GM12878 (cell line): ENCODE data around the gene NDRG4. TPM values are rescaled to one million over a fixed set of nuclear protein-coding genes. Genes with fewer than 3 reads are reported as not detected.

Source experiments
- ATAC-seq: fragments of 200-7000 bp; cut with Tn5 transposase; 3 replicates; pipeline ENCODE4 v1.9.1; 2020; ENCODE audit warnings: mild to moderate bottlenecking, moderate library complexity
- BruUV-seq: library from RNA; stranded (reverse); fragments of 400-500 nt; replicated peaks from 2 replicates; lab custom pipeline; 2021; lab: Mats Ljungman, UMichigan
- CTCF ChIA-PET: fragments of 300-600 bp; sonication (Branson Sonifier 250); formaldehyde crosslinking; extraction: SDS; loops from one replicate; lab custom pipeline; 2021; ENCODE audit warnings: inconsistent platforms; lab: Yijun Ruan, JAX
- POLR2A ChIA-PET: fragments of 350-600 bp; formaldehyde crosslinking; extraction: SDS; loops from one replicate; lab custom pipeline; 2021; ENCODE audit warnings: inconsistent platforms; lab: Charles Lee
- RAD21 ChIA-PET: fragments of 300-600 bp; sonication (Branson Sonifier 250); formaldehyde crosslinking; loops from one replicate; lab custom pipeline; 2023; ENCODE audit warnings: antibody characterized with exemption; ENCODE audit not compliant: unreplicated experiment; lab: Charles Lee
- SMC1A ChIA-PET: fragments of 300-600 bp; sonication (Branson Sonifier 250); formaldehyde crosslinking; loops from one replicate; lab custom pipeline; 2023; ENCODE audit not compliant: unreplicated experiment, uncharacterized antibody; lab: Charles Lee
- DNase-seq: peaks from one replicate; pipeline ENCODE4 v3.0.0-alpha.2; 2011; ENCODE audit warnings: low read depth, low spot score
- FAIRE-seq: peaks from 3 replicates; lab custom pipeline; 2011; peaks lifted over from hg19 to GRCh38; lab: Jason Lieb, UNC
- H2AFZ ChIP-seq: 2 replicates; pipeline ENCODE4 v1.6.0; 2011; ENCODE audit warnings: low read depth, low read length, control low read depth; ENCODE audit not compliant: control insufficient read depth
- H3K27ac ChIP-seq: 2 replicates; pipeline ENCODE4 v1.5.1; 2011; ENCODE audit warnings: control low read depth; ENCODE audit not compliant: control insufficient read depth, insufficient read depth
- H3K27me3 ChIP-seq, 2 experiments: replicated peaks in 1 of 2; 2 replicates each; pipeline versions ENCODE4 v1.6.0 to v1.6.1; 2011; ENCODE audit warnings: low read length in 1 of 2; ENCODE audit not compliant: control insufficient read depth in 2 of 2, insufficient read depth in 2 of 2
- H3K36me3 ChIP-seq, 2 experiments: 2 replicates each; pipeline ENCODE4 v1.5.1; 2011; ENCODE audit warnings: low read length in 1 of 2; ENCODE audit not compliant: control insufficient read depth in 2 of 2, insufficient read depth in 2 of 2
- H3K4me1 ChIP-seq: 2 replicates; pipeline ENCODE4 v1.6.1; 2011; ENCODE audit warnings: mild to moderate bottlenecking, low read length, moderate library complexity, mixed read lengths; ENCODE audit not compliant: control insufficient read depth, insufficient read depth
- H3K4me2 ChIP-seq: 2 replicates; pipeline ENCODE4 v1.6.0; 2011; ENCODE audit warnings: control low read depth; ENCODE audit not compliant: control insufficient read depth, insufficient read depth
- H3K4me3 ChIP-seq: fragments of 200-600 bp; sonication (generic); 2 replicates; pipeline ENCODE4 v1.5.1; 2016
- H3K79me2 ChIP-seq: 2 replicates; pipeline ENCODE4 v1.6.0; 2011; ENCODE audit warnings: low read length; ENCODE audit not compliant: control insufficient read depth, insufficient read depth
- H3K9ac ChIP-seq: 2 replicates; pipeline ENCODE4 v1.8.0; 2011; ENCODE audit warnings: low read length, control low read depth, mixed read lengths; ENCODE audit not compliant: control insufficient read depth, insufficient read depth
- H3K9me3 ChIP-seq: replicated peaks from 3 replicates; pipeline ENCODE4 v1.5.1; 2011; ENCODE audit warnings: mild to moderate bottlenecking, low read length; ENCODE audit not compliant: control insufficient read depth, insufficient read depth
- H4K20me1 ChIP-seq: 2 replicates; pipeline ENCODE4 v1.6.0; 2011; ENCODE audit not compliant: control insufficient read depth, insufficient read depth
- CHD2 ChIP-seq: IDR thresholded peaks from 2 replicates; pipeline ENCODE4 v1.6.1; 2011; ENCODE audit warnings: low read depth, low read length, improper control_type of control experiment, borderline replicate concordance
- EED ChIP-seq: sonication (generic); IDR thresholded peaks from 2 replicates; pipeline ENCODE4 v1.6.1; 2016; ENCODE audit warnings: antibody characterized with exemption, low read depth
- IKZF1 ChIP-seq: fragments of 450-650 bp; conservative IDR thresholded peaks from 2 replicates; pipeline ENCODE4 v1.6.1; 2017; ENCODE audit warnings: antibody characterized with exemption, mild to moderate bottlenecking
- PAX8 ChIP-seq: fragments of 450-650 bp; IDR thresholded peaks from 2 replicates; pipeline ENCODE4 v1.6.1; 2017; ENCODE audit warnings: mild to moderate bottlenecking, moderate library complexity
- RB1 ChIP-seq: fragments of 450-650 bp; formaldehyde crosslinking; IDR thresholded peaks from 2 replicates; pipeline ENCODE4 v1.6.1; 2017; ENCODE audit warnings: mild to moderate bottlenecking, borderline replicate concordance
- ZNF384 ChIP-seq: IDR thresholded peaks from 2 replicates; pipeline ENCODE4 v1.6.1; 2012; ENCODE audit warnings: low read depth, mild to moderate bottlenecking, low read length, improper control_type of control experiment, borderline replicate concordance
- WGBS: methylation state at CpG from one replicate; pipeline ENCODE4 v1.1.6; 2016; ENCODE audit warnings: low lambda C conversion rate; ENCODE audit not compliant: insufficient replicate concordance, insufficient coverage; ENCODE audit errors: missing lambda C conversion rate; 5-methylcytosine and 5-hydroxymethylcytosine counted together
- in situ Hi-C: fragments of 300-500 bp; cut with MboI; formaldehyde crosslinking; loops from 9 replicates; pipeline ENCODE4 v1.14.3; 2018; ENCODE audit warnings: mixed read lengths
- intact Hi-C: fragments of 100-400 bp; cut with micrococcal nuclease; formaldehyde crosslinking; loops from one replicate; pipeline ENCODE4 v1.14.2; 2022; ENCODE audit not compliant: unreplicated experiment
- polyA plus RNA-seq, 11 experiments: library from polyadenylated mRNA; depleted of rRNA in 4 of 11; unstranded in 6 of 11; stranded (reverse) in 5 of 11; fragments of >200 nt; fragmentation: Nextera tagmentation in 4 of 11; fragmentation: Illumina TruSeq in 1 of 11; extraction: Ambion mirVana in 4 of 11; extraction: Trizol in 1 of 11; gene quantifications; 1 replicate in 1 of 11; 2 replicates in 10 of 11; pipeline versions ENCODE4 v1.2.1 to v1.2.3, GENCODE V29; 2011 to 2016; ENCODE audit warnings: inconsistent platforms in 2 of 11, missing spikeins in 2 of 11, low read depth in 1 of 11
- total RNA-seq, 4 experiments: library from RNA; depleted of rRNA in 3 of 4; stranded (reverse); fragments of >200 nt in 3 of 4; fragmentation: Illumina TruSeq in 1 of 4; extraction: Trizol in 1 of 4; gene quantifications; 2 replicates each; pipeline versions ENCODE4 v1.2.1 to v1.2.3, GENCODE V29; 2013 to 2021
- TF ChIP-seq, protein P1 (sequence below): fragments of 450-650 bp; formaldehyde crosslinking; IDR thresholded peaks from 2 replicates; pipeline ENCODE4 v1.5.0; 2022; ENCODE audit warnings: mild to moderate bottlenecking, missing genetic modification characterization
- TF ChIP-seq, protein P2 (sequence below): fragments of 450-650 bp; IDR thresholded peaks from 2 replicates; pipeline ENCODE4 v1.6.1; 2014; ENCODE audit warnings: mild to moderate bottlenecking

Gene NDRG4
- total and polyA plus RNA-seq, 10 of the 15 experiments (the other 5 are each of a cell fraction or from before 2014, with no cell fraction given): 0.33 to 3.8 (median 2.5) TPM

DNA sequence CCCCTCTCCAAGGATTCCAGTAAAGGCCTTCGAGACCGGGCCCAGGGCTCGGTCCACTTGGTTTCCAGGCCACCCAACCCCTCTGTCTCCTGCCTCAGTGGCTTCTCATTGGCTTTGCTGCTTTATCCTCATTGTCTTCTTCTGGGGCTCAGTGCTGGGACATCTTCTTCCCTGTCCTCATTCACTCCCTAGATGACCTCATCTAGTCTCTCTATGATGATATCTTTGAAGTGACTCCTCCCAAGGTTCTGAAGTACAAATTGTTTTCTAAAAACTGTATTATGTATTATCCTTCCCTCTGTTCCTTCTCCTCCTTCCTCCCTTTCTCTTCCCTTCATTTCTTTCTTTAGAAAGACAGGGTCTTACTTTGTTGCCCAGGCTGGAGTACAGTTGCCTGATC is 27.1 kb upstream of the NDRG4 start:
- in situ Hi-C loops: no loop called here
- H3K4me2 ChIP-seq: no peak overlapping the region
- BruUV-seq: no TSS peak
- ChIA-PET SMC1A (interaction anchor here (0.6 to 1.2 kb wide), 3 partner anchors 106 to 252 kb away, joined by 3 read pairs; no protein-coding TSS in a partner anchor), POLR2A (interaction anchor here (0.6 kb wide), 1 partner anchor 14 kb away, joined by 3 read pairs; no protein-coding TSS in a partner anchor), RAD21 (interaction anchor here (1.3 kb wide), 1 partner anchor 15 kb away, joined by 4 read pairs; no protein-coding TSS in a partner anchor), CTCF (interaction anchor here (0.7 to 1.0 kb wide), 3 partner anchors 27 to 952 kb away, joined by 3 read pairs; no protein-coding TSS in a partner anchor)
- H3K9me3 ChIP-seq: no peaks in the 10 kb centered on the region
- DNase-seq (no peak), ATAC-seq (no peak), FAIRE-seq (no peak)
- no peaks in the 10 kb centered on the region for H4K20me1 ChIP-seq
- no peak overlapping the region for H3K9ac ChIP-seq
- H3K79me2 ChIP-seq: no peaks in the 10 kb centered on the region
- H3K4me1 ChIP-seq: no peaks in the 10 kb centered on the region
- H3K27me3 ChIP-seq: peaks cover 0 to 4% of the 10 kb centered on the region in 2 experiments; a peak in 2 of 4 replicates
- H3K27ac ChIP-seq: no peak overlapping the region
- 75% methylated on average over 3 of the region's 3 CpGs for WGBS
- no peak overlapping the region for H3K4me3 ChIP-seq
- H2AFZ ChIP-seq: no peak overlapping the region
- H3K36me3 ChIP-seq: no peaks in the 10 kb centered on the region
- intact Hi-C loops: no loop called here
- TF ChIP-seq RB1 (no peak), ZNF384 (no peak), CHD2 (no peak), IKZF1 (no peak), EED (no peak), PAX8 (no peak)
- TF ChIP-seq, protein P1, sequence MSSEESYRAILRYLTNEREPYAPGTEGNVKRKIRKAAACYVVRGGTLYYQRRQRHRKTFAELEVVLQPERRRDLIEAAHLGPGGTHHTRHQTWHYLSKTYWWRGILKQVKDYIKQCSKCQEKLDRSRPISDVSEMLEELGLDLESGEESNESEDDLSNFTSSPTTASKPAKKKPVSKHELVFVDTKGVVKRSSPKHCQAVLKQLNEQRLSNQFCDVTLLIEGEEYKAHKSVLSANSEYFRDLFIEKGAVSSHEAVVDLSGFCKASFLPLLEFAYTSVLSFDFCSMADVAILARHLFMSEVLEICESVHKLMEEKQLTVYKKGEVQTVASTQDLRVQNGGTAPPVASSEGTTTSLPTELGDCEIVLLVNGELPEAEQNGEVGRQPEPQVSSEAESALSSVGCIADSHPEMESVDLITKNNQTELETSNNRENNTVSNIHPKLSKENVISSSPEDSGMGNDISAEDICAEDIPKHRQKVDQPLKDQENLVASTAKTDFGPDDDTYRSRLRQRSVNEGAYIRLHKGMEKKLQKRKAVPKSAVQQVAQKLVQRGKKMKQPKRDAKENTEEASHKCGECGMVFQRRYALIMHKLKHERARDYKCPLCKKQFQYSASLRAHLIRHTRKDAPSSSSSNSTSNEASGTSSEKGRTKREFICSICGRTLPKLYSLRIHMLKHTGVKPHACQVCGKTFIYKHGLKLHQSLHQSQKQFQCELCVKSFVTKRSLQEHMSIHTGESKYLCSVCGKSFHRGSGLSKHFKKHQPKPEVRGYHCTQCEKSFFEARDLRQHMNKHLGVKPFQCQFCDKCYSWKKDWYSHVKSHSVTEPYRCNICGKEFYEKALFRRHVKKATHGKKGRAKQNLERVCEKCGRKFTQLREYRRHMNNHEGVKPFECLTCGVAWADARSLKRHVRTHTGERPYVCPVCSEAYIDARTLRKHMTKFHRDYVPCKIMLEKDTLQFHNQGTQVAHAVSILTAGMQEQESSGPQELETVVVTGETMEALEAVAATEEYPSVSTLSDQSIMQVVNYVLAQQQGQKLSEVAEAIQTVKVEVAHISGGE (CRISPR knock-in tag): no peak
- TF ChIP-seq, protein P2, sequence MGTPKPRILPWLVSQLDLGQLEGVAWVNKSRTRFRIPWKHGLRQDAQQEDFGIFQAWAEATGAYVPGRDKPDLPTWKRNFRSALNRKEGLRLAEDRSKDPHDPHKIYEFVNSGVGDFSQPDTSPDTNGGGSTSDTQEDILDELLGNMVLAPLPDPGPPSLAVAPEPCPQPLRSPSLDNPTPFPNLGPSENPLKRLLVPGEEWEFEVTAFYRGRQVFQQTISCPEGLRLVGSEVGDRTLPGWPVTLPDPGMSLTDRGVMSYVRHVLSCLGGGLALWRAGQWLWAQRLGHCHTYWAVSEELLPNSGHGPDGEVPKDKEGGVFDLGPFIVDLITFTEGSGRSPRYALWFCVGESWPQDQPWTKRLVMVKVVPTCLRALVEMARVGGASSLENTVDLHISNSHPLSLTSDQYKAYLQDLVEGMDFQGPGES: no peak
